GM08714 (cell line): ENCODE results near the gene CTBP2.

Experiments
- H3K4me3 ChIP-seq: fragments of 200-500 bp; sonication (Bioruptor generic); 2 replicates; pipeline ENCODE4 v1.5.1; 2014; ENCODE audit warnings: mild to moderate bottlenecking, low read length, inconsistent platforms
- ZNF274 ChIP-seq: IDR thresholded peaks from 2 replicates; pipeline ENCODE4 v1.6.1; 2012; ENCODE audit warnings: mild to moderate bottlenecking, low read depth, low read length

CTBP2 gene

DNA sequence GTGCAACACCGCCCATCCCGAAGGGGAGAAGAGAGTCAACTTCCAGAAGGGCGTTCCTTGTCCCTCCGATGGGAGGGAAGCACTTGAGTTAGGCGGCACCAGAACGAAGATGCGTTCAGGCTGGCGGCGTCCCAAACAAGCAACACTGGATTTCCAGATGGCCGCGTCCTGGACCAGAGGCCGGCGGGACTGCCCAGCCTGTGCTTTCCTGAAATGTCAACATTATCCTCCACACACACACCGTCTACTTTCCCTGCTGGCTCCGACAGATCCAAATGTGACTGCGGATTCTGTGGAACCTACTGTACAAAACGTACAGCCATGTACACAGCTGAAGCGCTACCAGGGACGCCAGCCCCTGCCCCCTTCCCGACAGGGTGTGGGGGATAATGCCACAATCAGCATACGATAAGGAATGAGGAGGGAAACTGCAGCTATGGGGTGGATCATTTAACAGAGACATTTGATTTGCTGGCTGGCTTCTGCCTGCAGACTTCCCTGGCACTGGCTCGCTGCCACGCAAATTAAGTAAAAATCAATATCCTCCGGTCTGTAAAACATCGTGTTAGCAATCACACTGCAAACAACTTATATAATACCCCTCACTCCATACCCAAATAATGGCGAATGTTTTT, 136.4 kb downstream of the CTBP2 start:
- no peak for TF ChIP-seq ZNF274
- H3K4me3 ChIP-seq: no peak overlapping the region

GRCh38 chr10:125023255-125023654, 137.1 kb downstream of the CTBP2 start:
- TF ChIP-seq ZNF274: no peak
- no peak overlapping the region for H3K4me3 ChIP-seq

DNA sequence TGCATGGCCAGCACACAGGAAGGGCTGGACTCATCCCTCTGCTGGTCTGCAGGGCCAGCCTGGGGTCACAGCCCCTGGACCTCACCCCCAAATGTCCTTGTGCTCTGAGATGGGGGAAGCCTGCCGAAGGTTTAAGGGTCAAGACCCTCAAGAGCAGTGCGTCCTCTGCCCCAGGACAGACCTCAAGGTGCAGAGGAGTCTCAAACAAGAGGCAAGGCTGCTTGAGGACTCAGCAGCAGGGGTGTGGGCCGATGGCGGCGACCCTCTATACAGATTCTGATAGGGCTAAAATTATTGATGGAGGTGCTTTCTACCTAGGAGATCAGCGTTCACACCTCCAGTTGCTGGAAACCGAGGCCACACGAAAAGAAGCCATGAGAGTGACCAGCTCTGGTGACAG, 137.7 kb downstream of the CTBP2 start:
- H3K4me3 ChIP-seq: no peak overlapping the region
- no peak for TF ChIP-seq ZNF274

DNA sequence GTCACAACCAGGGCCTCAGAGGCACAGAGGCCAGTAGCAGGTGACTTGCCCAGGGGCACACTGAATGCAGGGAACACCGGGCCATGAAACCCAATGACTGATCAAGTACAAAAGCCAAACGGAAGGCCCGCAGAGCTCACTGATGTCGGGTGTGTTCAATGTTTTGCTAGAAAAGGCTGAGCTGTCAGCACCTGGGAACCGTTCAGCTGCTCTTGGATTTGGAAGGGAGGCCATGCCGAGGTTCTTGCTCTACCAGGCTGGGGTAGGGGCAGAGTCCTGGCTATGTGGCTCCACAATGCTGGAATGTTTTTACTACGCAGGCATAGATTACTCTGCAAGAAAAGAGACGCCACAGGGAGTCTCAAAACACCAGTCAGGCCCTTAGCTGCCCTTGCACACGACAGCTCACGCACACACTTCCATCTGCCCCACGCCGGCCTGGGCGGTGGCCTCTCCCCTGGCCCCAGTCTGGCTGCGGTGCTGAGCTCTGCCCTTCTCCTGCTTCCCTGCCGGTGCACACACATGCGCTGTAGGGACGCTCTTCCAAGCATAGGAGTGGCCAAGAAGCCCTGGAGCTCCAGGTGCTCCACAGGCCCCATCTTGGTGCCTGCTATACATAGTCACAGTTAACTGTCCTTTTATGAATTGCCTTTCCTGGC, 138.5 kb downstream of the CTBP2 start:
- no peak overlapping the region for H3K4me3 ChIP-seq
- no peak for TF ChIP-seq ZNF274

GRCh38 chr10:125020871-125021270, 139.5 kb downstream of the CTBP2 start:
- TF ChIP-seq ZNF274: no peak
- H3K4me3 ChIP-seq: no peak overlapping the region

GRCh38 chr10:125020386-125020785, 140.0 kb downstream of the CTBP2 start:
- no peak for TF ChIP-seq ZNF274
- H3K4me3 ChIP-seq: no peak overlapping the region

GRCh38 chr10:125018576-125019143, 141.7 kb downstream of the CTBP2 start:
- TF ChIP-seq ZNF274: no peak
- no peak overlapping the region for H3K4me3 ChIP-seq

GRCh38 chr10:125017547-125018298, 142.6 kb downstream of the CTBP2 start:
- H3K4me3 ChIP-seq: no peak overlapping the region
- no peak for TF ChIP-seq ZNF274

- H3K4me3 ChIP-seq: no peak overlapping the region
- no peak for TF ChIP-seq ZNF274
These were observed 143.7 kb downstream of the CTBP2 start for GRCh38 chr10:125016611-125017202.

GRCh38 chr10:125016123-125016522, 144.2 kb downstream of the CTBP2 start:
- no peak overlapping the region for H3K4me3 ChIP-seq
- TF ChIP-seq ZNF274: no peak

- H3K4me3 ChIP-seq: no peak overlapping the region
- TF ChIP-seq ZNF274: no peak
These were observed 144.9 kb downstream of the CTBP2 start for GRCh38 chr10:125015356-125015944.

DNA sequence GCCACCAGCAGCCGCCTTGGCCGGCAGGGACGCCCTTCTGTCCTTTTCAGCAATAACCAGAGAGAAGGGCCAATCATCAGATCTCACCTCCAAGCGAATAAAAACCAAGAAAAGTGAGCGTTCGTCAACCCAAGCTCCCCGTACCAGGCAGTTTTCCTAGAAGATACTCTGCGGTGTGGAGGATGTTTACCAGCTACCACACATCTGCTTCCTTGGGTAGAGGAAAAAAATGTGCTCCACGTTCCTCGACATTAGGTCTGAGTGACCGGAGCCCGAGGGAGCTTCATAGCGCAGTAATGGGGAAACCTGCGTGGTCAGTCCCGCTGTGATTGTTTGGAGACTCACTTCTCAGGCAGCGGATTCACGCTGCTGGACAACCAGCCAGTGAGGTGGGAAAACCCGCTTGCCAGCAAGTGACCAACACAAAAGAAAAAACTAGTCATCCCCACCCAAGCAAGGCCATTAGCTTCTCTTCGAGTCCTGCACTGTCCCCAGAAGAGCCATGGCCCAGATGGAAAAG, 145.5 kb downstream of the CTBP2 start:
- no peak for TF ChIP-seq ZNF274
- H3K4me3 ChIP-seq: no peak overlapping the region

DNA sequence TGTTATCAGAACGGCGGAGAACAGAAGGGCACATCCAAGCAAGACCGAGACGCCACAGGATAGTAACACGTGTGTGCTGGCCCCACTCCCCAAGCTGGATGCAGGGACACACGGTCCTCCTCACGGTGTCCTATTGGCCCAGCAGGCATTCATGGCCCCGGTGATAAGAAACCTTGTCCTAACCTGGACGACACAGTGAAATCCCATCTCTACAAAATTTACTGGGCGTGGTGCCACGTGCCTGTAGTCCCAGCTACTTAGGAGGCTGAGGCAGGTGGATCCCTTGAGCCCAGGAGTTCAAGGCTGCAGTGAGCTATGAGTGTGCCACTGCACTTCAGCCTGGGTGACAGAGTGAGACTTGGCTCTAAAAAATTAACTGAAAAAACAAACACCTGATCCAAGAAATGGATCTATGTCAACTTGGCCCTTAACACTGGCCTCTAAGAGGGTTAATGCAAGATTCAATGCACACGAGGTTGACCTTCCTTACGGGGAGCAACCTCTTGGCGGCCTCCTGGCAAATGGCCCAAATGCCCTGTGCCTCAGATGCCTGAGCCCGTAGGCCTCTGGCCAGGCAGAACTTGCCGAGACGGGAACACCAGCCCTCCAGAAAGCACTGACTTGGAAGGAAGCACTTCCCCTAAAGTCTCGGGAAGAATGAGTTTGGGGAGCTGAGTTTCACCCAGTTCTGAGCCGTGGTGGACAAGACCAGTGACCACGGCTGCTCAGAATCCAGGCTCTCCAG, 146.1 kb downstream of the CTBP2 start:
- no peak for TF ChIP-seq ZNF274
- no peak overlapping the region for H3K4me3 ChIP-seq
